ENCODE data around the gene ABCA2.

Gene ABCA2

DNA sequence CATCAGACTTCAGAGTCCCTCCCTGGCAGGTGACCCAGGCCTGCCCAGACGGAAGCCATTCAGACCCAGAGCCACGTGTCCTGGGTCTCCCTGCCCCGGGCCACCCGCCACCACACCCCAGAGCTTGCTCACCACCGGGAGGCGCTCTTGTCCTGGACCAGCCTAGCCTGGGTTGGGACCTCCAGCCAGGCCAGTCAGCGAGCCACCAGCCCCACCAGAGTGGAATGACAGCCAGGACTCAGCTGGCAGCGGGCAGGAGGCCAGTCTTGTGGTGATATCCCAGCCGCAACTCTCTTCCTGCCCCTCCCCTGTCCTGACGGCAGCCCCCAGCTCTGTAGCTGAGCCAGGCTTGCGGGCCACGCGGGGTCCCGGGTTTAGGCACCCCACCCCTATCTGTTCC is 52.4 kb downstream of the ABCA2 start:
- TF ChIP-seq ZFX (IDR thresholded peaks at IDR 0.05), result no peak
- TF ChIP-seq CTCF (conservative IDR thresholded peaks at IDR 0.05), result no peak

GRCh38 chr9:136974817-136975535 is 53.1 kb downstream of the ABCA2 start:
- TF ChIP-seq CTCF (conservative IDR thresholded peaks at IDR 0.05) (no peak), ZFX (IDR thresholded peaks at IDR 0.05) (no peak)
- no peak overlapping the region for H3K27ac ChIP-seq

More for the DNA sequence above, 52.4 kb downstream of the ABCA2 start:
- H3K27ac ChIP-seq, result no peak overlapping the region

GRCh38 chr9:136973618-136974617 is 54.1 kb downstream of the ABCA2 start:
- TF ChIP-seq CTCF (conservative IDR thresholded peaks at IDR 0.05) (no peak), ZFX (IDR thresholded peaks at IDR 0.05) (no peak)
- H3K27ac ChIP-seq, result no peak overlapping the region

DNA sequence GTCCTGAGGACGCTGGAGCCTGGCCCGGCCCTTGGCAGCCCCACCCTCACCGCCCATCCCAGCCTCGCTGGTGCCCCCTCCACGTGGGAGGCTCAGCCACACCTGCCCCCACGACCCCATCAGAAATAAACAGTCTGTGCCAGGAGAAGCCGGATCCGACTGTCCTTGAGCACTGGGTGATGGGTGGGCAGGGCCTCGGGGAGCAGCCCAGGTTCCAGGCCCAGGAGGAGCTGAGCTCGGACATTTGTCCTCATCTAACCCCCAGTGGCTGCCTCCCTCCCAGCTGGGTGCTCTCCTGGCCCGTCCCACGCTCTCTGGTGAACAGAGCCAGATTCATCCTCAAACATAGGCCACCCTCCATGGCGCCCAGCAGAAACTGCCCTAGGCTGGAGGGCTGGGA is 55.3 kb downstream of the ABCA2 start:
- no peak for TF ChIP-seq CTCF (conservative IDR thresholded peaks at IDR 0.05)
- TF ChIP-seq ZFX (IDR thresholded peaks at IDR 0.05), result no peak
- no peak overlapping the region for H3K27ac ChIP-seq

GRCh38 chr9:136972335-136972734 is 55.7 kb downstream of the ABCA2 start:
- TF ChIP-seq CTCF (conservative IDR thresholded peaks at IDR 0.05) (no peak), ZFX (IDR thresholded peaks at IDR 0.05) (no peak)

DNA sequence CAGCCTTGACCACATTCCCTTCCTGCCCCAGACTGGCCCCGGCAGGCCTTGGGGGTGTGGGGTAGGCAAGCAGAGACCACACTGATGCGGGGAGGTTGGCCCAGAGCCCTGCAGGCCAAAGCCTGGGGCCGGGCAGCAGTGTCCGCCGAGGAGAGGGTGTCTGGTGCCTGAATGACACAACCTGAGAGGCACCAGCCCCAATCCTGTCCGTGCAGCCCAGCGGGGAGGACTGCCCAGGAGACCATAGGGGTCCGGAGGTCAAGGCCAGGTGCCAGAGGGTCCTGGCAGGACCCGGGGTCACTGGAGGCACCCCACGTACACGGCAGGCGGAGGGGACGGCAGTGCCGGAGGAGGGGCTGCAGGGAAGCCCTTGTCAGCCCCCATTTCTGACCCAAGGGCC is 56.3 kb downstream of the ABCA2 start:
- no peak for TF ChIP-seq CTCF (conservative IDR thresholded peaks at IDR 0.05)
- TF ChIP-seq ZFX (IDR thresholded peaks at IDR 0.05), result no peak
- no peak overlapping the region for H3K27ac ChIP-seq

More at GRCh38 chr9:136972335-136972734, 55.7 kb downstream of the ABCA2 start:
- no peak overlapping the region for H3K27ac ChIP-seq

- no peak for TF ChIP-seq CTCF (conservative IDR thresholded peaks at IDR 0.05)
- TF ChIP-seq ZFX (IDR thresholded peaks at IDR 0.05), result no peak
- no peak overlapping the region for H3K27ac ChIP-seq
Measured at GRCh38 chr9:136970361-136970760, 57.7 kb downstream of the ABCA2 start.

All from C4-2B (cell line).